ENCODE data around the gene SHC4. TPM values are rescaled to one million over a fixed set of nuclear protein-coding genes. Genes with fewer than 3 reads are reported as not detected.

SHC4 gene
- total RNA-seq, 1 donor from 2014 or later: 2.2 TPM

- H3K27ac Mint-ChIP-seq: no peak overlapping the region
- no peak overlapping the region for H3K4me3 Mint-ChIP-seq
- no peaks in the 10 kb centered on the region for H3K36me3 Mint-ChIP-seq
- Histone ChIP-seq H4K20me1 (ENCODE audit: low read depth) (no peaks in the 10 kb centered on the region), H3K36me3 (no peaks in the 10 kb centered on the region), H3F3A (ENCODE audit: low read depth) (no peaks in the 10 kb centered on the region), H3K4me2 (no peak overlapping the region), H2AFZ (replicated peaks) (no peak overlapping the region), H3K9me3 (ENCODE audit: low read depth) (no peaks in the 10 kb centered on the region), H3K9ac (no peak overlapping the region), H3K4me3 (no peak overlapping the region), H3K4me1 (peaks cover 8% of the 10 kb centered on the region), H3K27me3 (peaks cover 23% of the 10 kb centered on the region), H3K79me2 (ENCODE audit: low read depth) (no peaks in the 10 kb centered on the region), H3K27ac (no peak overlapping the region)
- TF ChIP-seq EZH2 (IDR thresholded peaks at IDR 0.05): no peak
- no peak for TF ChIP-seq CTCF (IDR thresholded peaks at IDR 0.05)
- no peak for TF ChIP-seq EZH2phosphoT487 (IDR thresholded peaks at IDR 0.05)
- H3K27me3 Mint-ChIP-seq (ENCODE audit: insufficient read depth, low read depth): peaks cover 8% of the 10 kb centered on the region
- H3K4me1 Mint-ChIP-seq: peaks cover 7% of the 10 kb centered on the region
- DNase-seq (ENCODE audit: low spot score): no peak
- H3K9me3 Mint-ChIP-seq: no peaks in the 10 kb centered on the region
Observed at GRCh38 chr15:48968066-48968465, 4.3 kb upstream of the SHC4 start.

GRCh38 chr15:48967336-48967735 is 3.6 kb upstream of the SHC4 start:
- Histone ChIP-seq H3K27me3 (peaks cover 30% of the 10 kb centered on the region), H3K27ac (no peak overlapping the region), H4K20me1 (ENCODE audit: low read depth) (no peaks in the 10 kb centered on the region), H3K9me3 (ENCODE audit: low read depth) (no peaks in the 10 kb centered on the region), H3K4me1 (peaks cover 8% of the 10 kb centered on the region), H3K4me3 (no peak overlapping the region), H3K9ac (no peak overlapping the region), H3K36me3 (no peaks in the 10 kb centered on the region), H3F3A (ENCODE audit: low read depth) (no peaks in the 10 kb centered on the region), H3K79me2 (ENCODE audit: low read depth) (no peaks in the 10 kb centered on the region), H2AFZ (replicated peaks) (no peak overlapping the region), H3K4me2 (no peak overlapping the region)
- H3K4me3 Mint-ChIP-seq: no peak overlapping the region
- no peaks in the 10 kb centered on the region for H3K9me3 Mint-ChIP-seq
- peaks cover 7% of the 10 kb centered on the region for H3K4me1 Mint-ChIP-seq
- H3K27me3 Mint-ChIP-seq (ENCODE audit: insufficient read depth, low read depth): peaks cover 10% of the 10 kb centered on the region
- no peak for TF ChIP-seq CTCF (IDR thresholded peaks at IDR 0.05)
- no peak for TF ChIP-seq EZH2 (IDR thresholded peaks at IDR 0.05)
- no peak for TF ChIP-seq EZH2phosphoT487 (IDR thresholded peaks at IDR 0.05)
- no peak overlapping the region for H3K27ac Mint-ChIP-seq
- no peaks in the 10 kb centered on the region for H3K36me3 Mint-ChIP-seq
- no peak for DNase-seq (ENCODE audit: low spot score)

- no peaks in the 10 kb centered on the region for H3F3A ChIP-seq (ENCODE audit: low read depth)
- Mint-ChIP-seq H3K36me3 (no peaks in the 10 kb centered on the region), H3K27ac (no peak overlapping the region), H3K27me3 (ENCODE audit: insufficient read depth, low read depth) (peaks cover 10% of the 10 kb centered on the region), H3K4me1 (peaks cover 7% of the 10 kb centered on the region), H3K4me3 (no peak overlapping the region), H3K9me3 (no peaks in the 10 kb centered on the region)
- no peak overlapping the region for H3K27ac ChIP-seq
- no peak for TF ChIP-seq CTCF (IDR thresholded peaks at IDR 0.05)
- TF ChIP-seq EZH2phosphoT487 (IDR thresholded peaks at IDR 0.05): no peak
- no peak for TF ChIP-seq EZH2 (IDR thresholded peaks at IDR 0.05)
- H3K9me3 ChIP-seq (ENCODE audit: low read depth): no peaks in the 10 kb centered on the region
- H4K20me1 ChIP-seq (ENCODE audit: low read depth): no peaks in the 10 kb centered on the region
- no peak overlapping the region for H3K4me3 ChIP-seq
- H3K27me3 ChIP-seq: peaks cover 36% of the 10 kb centered on the region
- peaks cover 8% of the 10 kb centered on the region for H3K4me1 ChIP-seq
- H2AFZ ChIP-seq (replicated peaks): no peak overlapping the region
- no peak for DNase-seq (ENCODE audit: low spot score)
- no peak overlapping the region for H3K9ac ChIP-seq
- H3K79me2 ChIP-seq (ENCODE audit: low read depth): no peaks in the 10 kb centered on the region
- H3K4me2 ChIP-seq: no peak overlapping the region
- H3K36me3 ChIP-seq: no peaks in the 10 kb centered on the region
Observed at GRCh38 chr15:48966595-48967301, 3.0 kb upstream of the SHC4 start.
